Measurements from ENCODE around the gene MAML2. TPM values are rescaled to one million over a fixed set of nuclear protein-coding genes. Genes with fewer than 3 reads are reported as not detected.
"Not testable (repeated sequence)": the region's sequence is repeated elsewhere in the genome, so short reads cannot be mapped to it uniquely, and the experiment has no call there.

The MAML2 gene
- total RNA-seq, 1 donor from 2014 or later, result 4.1 TPM

DNA sequence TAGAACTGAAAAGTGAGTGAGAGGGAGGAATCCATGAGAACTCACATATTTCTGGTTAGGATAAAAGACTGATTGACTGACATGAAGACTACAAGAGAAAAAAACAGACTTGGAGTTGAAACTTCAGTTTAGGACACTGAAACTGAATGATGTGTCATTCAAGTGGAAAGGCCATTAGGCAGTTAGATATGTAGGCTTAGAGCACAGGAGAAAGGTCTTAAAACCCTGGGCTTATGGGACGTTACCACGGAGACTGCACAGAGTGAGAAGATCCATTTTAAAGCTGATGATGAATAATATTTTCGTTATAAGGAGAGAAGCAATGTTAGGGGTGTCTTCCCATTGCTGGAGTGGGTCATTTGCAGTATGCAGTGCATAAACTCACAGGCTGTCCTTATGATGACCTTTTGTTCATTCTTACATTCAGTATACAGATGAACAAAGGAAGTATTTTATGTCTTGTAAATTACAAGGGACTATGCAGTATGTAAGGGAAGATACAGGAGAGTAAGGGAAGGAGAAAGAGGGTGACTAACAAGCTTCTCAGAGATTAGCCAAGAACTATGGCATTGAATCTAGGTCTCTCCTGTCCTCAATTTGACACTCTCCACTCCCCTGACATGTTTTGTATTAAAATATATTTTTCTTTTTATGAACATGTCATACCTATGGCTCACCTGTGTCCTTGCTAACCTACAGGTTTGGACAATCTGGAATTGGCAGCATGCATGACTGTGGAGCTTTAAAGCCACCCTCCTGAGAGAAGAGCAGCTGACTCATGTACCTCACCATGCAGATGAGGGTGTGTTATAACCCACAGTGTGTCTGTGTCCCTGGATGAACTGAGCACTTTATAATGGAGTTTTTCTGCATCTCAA, 63.7 kb downstream of the MAML2 start:
- intact Hi-C loops (cut with micrococcal nuclease), result no loop called here
- DNase-seq (no peak), ATAC-seq (peak; percentile 28)

DNA sequence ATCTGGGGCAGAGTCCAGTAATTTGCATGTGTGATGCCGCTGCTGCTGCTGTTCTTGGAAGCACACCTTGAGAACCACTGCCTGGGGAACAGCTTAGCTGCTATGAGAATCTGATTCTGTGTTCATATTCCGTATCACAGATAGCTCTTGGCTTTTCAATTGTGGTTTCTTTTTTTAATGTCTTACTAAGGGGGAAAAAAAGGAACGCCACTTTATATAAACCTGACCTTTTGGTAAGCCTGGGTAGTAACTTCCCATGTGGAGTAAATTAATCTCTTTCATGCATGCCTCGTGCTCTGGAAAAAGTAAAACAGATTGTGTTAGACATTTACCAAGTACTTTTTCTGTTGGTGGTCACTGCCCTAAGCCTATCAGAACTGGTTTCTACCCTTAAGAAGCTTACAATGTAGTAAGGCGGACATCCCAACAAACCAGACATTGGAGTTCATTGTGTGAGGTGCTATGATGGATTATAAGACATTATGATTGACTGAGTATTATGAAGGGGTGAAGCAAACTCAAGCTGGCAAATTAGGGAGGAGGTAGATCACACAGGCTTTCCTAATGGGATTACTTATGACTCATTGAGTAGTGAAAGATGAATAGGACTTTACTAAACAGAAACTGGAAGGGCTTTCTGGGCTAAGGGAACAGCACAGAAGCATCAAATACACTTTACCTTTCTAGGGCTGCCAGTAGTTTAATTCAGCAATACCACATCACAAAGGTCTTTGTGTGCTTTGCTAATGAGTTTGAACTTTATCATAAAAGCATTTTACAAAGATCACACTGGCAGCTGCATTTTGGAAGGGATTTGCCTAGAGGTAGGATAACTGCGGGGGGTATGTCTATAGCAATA, 64.7 kb downstream of the MAML2 start:
- ATAC-seq (no peak), DNase-seq (no peak)
- intact Hi-C loops (cut with micrococcal nuclease), result no loop called here

DNA sequence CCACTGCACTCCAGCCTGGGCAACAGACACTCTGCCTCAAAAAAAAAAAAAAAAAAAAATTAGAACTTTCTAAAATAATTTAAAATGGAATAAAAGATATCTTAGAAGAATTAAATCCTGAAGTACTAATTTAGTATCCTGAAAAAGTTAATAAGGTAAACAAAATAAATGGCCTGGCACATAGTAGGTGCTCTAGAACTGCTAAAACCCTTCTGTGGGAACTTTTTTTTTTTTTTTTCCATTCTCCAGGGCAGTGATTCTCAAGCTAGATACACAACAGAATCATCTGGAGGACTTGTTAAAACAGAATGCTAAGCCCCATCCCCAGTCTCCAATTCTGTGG, 65.3 kb downstream of the MAML2 start:
- ATAC-seq (no peak), DNase-seq (no peak)
- intact Hi-C loops (cut with micrococcal nuclease), result no loop called here

DNA sequence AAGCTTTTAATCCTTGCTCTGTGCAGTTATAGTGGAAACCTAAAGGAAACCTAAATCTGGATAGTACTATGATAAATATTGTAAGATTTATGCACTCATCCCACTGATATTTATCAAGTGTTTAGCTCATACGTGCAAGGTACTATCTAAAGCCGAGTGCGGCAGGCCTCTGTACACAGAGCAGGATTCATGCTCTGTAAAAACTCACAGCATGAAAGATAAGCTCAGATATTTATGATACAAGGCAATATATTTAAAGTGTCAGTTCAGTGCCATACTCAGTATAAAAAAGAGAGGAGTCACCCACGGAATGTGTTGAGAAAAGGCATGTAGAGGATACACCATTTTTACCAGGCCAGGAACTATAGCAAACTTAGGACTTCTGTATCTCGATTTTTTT, 66.2 kb downstream of the MAML2 start:
- ATAC-seq, result no peak
- intact Hi-C loops (cut with micrococcal nuclease), result no loop called here
- no peak for DNase-seq

DNA sequence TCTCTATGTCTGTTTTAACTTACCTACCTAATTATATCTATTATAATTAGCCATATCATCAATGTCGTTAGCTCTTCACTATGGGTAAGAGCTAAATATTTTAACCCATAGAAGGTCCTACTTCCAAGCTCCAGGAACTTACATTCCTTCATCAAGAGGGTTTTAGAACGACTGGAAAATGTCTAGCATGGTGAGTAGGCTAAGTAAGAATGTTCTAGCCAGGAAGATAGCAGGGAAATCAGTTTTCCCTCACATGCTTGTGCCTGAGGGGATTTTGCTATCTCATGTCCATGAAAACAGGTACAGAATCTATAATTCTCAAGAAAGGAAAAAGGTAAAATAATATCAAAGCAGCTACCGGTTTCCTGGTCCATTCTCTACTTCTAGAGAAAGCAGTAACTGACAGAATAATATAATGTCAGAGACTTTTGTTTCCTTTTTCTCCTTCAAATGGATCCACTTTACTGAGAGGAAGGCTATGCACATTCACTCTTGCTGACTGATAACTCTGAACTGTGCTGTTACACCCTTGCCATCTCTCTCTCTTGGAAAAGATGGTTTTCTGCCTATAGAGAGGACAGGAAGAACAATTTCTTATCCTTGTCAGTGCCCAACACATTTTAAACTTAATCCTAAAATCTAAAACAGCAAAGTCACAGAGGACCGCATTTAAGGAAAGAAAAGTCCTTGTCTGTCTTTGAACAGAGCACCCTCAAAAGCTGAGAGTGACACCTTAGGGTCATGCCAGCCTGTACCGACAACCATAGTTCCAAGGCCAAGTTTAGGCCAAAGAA, 67.0 kb downstream of the MAML2 start:
- intact Hi-C loops (cut with micrococcal nuclease), result no loop called here
- ATAC-seq (no peak), DNase-seq (no peak)

DNA sequence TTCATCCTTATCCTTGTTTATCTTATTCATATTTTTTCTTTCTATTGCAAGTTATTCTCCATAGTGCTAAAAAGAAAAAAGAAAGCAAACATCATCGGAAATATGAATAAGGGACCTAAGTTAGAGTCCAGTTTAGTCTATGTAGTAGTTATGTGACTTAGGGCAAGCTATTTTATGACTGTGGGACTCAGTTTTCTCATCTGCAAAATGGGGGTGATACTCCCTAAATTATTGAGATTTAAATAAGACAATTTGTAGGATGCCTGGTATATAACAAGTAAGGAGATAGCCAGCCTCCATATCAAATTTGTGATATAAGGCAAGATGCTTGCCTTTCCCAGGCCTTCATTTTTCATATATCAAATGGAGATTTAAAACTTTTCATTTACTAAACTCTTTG, 69.5 kb downstream of the MAML2 start:
- intact Hi-C loops (cut with micrococcal nuclease), result no loop called here
- DNase-seq, result no peak
- no peak for ATAC-seq

DNA sequence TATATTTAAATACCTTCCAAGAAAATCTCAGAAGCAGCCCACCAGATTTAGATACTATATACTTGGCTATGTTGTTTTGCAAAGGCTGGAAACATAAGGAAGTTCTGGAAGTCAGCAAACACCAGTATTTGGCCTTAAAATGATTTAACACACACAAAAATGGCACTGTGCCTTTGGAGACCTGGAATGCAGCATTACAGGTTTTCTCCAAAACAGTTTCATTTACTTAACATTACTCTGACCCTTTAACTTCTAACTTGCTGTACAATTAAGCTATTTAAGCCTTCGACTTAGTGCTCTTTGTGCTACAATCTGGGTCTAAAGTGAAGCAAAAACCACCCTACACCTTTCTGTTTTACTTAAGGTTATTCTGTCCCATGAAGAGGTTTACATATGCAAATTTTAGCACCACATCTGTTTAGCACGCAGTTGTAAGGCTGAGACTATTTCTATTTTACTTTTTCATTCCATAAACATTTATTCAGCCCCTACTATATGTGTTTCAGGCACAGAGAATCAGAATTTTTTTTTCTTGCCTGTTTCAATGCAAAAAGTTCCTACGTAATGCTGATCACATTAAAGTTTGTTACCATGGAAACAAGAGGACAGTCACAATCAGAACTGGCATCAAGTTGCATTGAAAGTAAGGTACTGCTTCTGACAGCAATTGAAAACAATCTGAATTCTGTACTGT, 70.3 kb downstream of the MAML2 start:
- ATAC-seq (no peak), DNase-seq (no peak)
- intact Hi-C loops (cut with micrococcal nuclease), result no loop called here

DNA sequence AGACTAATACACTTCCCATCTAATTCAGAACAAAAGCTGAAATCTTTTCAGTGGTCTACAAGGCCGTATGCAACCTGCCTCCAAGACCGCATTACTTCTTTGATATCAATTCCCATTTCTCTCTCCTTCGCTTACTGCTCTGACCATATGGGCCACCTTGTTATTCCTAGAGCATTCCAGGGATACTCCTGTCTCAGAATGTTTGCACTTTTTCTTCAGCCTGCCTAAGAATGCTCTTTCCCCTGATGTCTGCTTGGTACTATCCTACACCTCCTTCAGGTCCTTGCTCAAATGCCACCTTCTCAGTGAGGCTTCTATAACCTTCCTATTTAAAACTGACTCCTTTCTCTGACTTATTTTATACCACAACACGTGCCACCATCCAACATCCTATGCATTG, 71.2 kb downstream of the MAML2 start:
- intact Hi-C loops (cut with micrococcal nuclease), result no loop called here
- no peak for ATAC-seq
- DNase-seq, result no peak

DNA sequence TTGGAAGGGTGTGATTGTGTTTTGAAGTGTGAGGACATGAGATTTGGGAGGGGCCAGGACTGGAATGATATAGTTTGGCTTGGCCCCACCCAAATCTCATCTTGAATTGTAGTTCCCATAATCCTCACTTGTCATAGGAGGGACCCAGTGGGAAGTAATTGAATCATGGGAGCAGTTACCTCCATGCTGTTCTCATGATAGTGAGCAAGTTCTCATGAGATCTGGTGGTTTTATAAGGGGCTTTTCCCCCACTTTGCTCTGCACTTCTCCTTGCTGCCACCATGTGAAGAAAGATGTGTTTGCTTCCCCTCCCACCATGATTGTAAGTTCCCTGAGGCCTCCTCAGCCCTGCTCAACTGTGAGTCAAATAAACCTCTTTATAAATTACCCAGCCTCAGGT, 71.6 kb downstream of the MAML2 start:
- DNase-seq; ATAC-seq; intact Hi-C loops (cut with micrococcal nuclease): not testable (repeated sequence)

DNA sequence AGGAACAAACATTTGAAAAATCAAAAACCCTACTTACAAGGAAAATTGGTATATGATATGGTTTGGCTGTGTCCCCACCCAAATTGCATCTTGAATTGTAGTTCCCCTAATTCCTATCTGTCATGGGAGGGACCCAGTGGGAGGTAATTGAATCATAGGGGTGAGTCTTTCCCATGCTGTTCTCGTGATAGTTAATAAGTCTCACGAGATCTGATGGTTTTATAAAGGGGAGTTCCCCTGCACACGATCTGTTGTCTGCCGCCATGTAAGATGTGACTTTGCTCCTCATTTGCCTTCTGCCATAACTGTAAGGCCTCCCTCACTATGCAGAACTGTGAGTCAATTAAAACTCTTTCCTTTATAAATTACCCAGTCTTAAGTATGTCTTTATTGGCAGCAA, 74.5 kb downstream of the MAML2 start:
- ATAC-seq; intact Hi-C loops (cut with micrococcal nuclease); DNase-seq: not testable (repeated sequence)

DNA sequence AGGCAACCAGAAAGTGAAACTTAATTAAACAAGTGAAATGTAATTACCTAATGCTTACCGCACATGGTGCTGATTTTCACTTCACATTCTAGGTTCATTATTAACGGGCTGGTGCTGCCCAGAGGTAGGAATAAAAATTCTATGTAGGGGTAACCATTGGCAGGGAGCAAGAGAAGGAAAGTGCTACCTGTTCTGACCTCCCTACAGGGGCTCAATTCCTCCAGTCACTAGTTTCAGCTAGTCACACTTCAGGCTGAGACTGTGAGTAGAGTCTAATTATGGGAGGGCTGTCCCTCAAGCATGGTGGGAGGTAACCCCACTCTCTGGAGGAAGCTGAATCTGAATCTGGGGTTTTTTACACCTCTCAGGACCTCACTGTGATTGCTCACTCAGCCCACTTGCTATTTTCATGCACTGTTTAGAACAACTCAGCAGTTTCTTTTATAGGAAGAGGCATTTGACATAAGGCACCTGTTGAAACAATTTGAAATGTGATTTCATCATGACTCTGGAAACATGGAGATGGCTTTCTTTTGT, 75.4 kb downstream of the MAML2 start:
- ATAC-seq, result no peak
- intact Hi-C loops (cut with micrococcal nuclease), result no loop called here
- DNase-seq, result no peak

DNA sequence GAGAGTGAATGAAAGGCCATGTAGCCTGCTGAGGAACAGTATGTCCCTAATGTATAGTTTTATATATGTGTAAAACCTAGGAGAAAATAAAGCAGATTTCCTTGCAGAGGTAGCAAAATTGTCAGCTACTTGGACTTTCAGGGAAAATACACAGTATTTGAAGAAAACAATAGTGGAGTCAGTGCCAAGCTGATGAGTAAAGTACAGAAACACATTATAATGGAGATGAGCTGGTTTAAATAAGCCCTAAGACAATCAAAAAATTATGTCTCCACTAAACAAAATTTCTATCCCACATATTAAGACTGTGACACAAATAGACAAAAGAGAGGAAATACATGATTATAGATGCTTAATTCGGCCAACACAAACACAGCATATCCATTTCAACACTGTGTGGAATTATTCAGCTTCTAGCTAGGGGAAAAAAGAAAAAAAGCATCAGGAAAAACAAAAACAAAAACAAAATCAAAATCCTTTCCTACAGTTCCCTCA, 75.9 kb downstream of the MAML2 start:
- intact Hi-C loops (cut with micrococcal nuclease), result no loop called here
- ATAC-seq (peak; percentile 22), DNase-seq (no peak)

DNA sequence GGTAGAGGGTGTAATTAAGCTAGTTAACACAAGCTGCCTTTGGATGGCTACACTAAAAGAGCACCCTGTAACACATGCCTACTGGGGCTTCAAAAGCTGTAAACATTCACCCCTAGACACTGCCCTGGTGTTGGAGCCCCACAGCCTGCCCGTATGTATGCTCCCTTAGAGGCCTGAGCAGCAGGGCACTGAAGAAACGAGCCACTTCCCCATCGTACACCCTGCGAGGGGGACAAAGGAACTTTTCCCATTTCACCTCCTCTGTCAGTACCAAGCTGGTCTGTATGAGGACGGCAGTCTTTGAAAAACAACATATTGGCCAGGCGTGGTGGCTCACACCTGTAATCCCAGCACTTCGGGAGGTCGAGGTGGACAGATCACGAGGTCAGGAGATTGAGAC, 77.0 kb downstream of the MAML2 start:
- intact Hi-C loops (cut with micrococcal nuclease), result no loop called here
- DNase-seq (no peak), ATAC-seq (no peak)

DNA sequence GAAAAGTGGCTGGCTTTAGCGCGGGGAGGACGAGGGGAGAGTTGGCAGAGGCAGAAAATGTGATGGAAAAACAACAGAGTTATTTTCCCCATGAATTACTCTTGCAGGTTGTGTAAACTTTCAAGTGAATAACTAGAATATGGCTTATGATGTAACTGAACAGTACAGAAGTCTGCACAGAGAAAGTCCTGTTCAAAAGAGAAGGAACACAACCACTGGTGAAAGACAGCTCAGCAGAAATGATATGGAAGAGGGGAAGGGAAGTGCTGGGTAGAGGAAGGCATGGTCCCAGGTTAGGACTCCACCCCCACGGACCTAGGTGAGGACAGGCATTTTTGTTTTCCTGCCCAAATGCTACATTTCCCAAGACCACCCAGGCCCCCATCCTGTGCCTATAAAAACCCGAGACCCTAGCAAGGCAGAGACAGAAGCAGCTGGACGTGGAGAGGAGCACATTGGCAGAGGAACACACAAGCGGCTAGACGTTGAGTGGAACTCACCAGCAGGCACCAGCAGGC, 77.7 kb downstream of the MAML2 start:
- ATAC-seq (peak; percentile 50), DNase-seq (no peak)
- intact Hi-C loops (cut with micrococcal nuclease), result no loop called here

DNA sequence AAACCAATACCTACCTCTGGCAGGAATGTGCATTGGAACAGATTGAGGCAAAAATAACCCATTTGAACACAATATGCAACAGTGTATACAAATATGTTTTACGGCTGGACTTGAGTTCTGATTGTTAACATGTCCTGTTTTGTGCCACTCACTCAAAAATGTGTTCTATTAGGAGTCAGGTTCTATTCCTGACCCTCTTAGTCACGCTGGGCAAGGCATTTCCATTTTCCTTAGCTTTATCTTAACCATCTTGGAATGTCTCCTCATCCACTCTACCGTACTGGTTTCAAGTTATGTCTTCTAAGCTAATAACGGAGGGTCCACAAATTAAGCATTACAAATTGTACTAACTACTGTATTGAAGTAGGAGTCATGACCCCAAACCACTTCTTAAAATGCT, 78.6 kb downstream of the MAML2 start:
- no peak for ATAC-seq
- intact Hi-C loops (cut with micrococcal nuclease), result no loop called here
- no peak for DNase-seq

DNA sequence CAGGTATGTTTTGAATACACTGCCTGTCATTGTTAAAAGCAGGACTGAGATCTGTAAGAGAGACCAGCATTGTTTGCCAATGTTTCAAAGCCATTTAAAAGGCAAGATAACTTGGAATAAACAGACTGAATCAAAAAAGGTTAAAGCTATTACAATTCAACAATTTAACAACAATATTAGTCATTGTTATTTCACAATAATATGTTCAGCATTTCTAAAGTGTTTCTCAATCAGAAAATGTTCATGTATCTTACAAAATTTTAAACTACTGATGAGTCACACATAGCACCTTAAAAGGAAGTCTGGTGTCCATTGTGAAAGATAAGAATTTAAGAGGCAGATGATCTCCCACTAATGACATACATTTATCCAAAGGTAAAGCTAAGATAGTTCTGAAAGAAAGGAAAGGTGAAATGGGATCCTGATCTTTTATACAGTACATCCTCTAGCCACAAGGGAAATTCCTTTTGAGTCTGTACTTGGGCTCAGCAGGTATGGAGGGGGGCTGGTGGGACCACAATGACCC, 79.7 kb downstream of the MAML2 start:
- ATAC-seq, result peak; percentile 20
- intact Hi-C loops (cut with micrococcal nuclease), result no loop called here
- DNase-seq, result no peak

DNA sequence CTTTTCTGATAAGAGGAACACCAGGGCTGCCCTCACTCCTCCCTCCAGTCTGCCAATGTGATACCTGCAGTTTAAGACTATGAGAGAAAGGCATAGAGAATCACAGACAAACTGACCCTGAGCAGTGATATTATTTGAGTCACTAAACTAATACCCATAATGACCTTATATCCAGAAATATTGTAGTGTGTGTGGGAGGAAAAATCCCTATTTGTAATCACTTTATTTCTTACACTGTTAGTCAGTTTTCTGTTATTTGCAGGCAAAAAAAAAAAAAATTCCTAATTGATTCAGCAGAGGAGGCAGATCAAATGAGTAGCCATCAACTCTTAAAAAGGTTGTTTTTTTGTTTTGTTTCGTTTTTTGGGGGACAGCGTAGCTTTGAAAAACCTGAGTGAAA, 82.5 kb downstream of the MAML2 start:
- DNase-seq, result no peak
- intact Hi-C loops (cut with micrococcal nuclease), result no loop called here
- no peak for ATAC-seq

DNA sequence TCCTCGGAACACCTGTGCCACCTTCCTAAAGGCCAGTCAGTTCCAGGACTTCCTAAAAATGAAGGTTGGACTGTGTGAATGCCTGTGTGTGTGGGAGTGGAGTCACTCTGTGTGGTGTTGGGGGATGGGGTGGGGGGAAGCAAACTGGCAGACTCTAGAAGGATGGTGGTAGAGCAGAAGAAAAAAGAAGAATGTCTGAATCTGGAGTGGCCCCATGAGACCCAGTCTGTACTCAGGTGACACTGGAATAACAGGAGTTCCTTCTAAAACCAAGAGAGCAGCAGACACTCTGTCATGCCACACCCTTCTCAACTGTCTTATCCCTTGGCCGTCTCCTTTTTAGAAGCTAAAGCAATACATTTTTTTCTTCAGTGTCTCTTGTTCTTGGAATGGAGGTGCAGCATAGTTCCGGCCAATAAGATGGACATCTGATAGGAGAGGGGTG, 82.9 kb downstream of the MAML2 start:
- intact Hi-C loops (cut with micrococcal nuclease), result no loop called here
- ATAC-seq (no peak), DNase-seq (no peak)

Data from left ventricle myocardium superior (tissue), 1 donor.